HCT116 (cell line): Measurements from ENCODE around the gene HAPLN3. TPM values are rescaled to one million over a fixed set of nuclear protein-coding genes. Genes with fewer than 3 reads are reported as not detected.

Experiments used
- ATAC-seq: fragments of 200-7000 bp; cut with Tn5 transposase; 2 replicates; pipeline ENCODE4 v1.9.1; 2020; ENCODE audit warnings: mild to moderate bottlenecking, moderate library complexity
- BruUV-seq: library from RNA; stranded (reverse); fragments of 400-500 nt; replicated peaks from 2 replicates; lab custom pipeline; 2021; lab: Mats Ljungman, UMichigan
- CTCF ChIA-PET: fragments of 300-600 bp; sonication (Branson Sonifier 250); formaldehyde crosslinking; loops from one replicate; lab custom pipeline; 2021; ENCODE audit warnings: antibody characterized with exemption; lab: Charles Lee
- POLR2A ChIA-PET: fragments of 300-600, 350-600 bp; sonication (Branson Sonifier 250); formaldehyde crosslinking; loops from one replicate; lab custom pipeline; 2021; ENCODE audit warnings: antibody characterized with exemption; lab: Charles Lee
- RAD21 ChIA-PET, 2 experiments: fragments of 300-600 bp; sonication (Branson Sonifier 250); formaldehyde crosslinking; loops; one replicate each; lab custom pipeline; 2023; ENCODE audit warnings: low total read pairs in 2 of 2; ENCODE audit not compliant: uncharacterized antibody in 2 of 2, unreplicated experiment in 2 of 2, low non-redundant PET in 1 of 2; lab: Charles Lee
- DNase-seq: peaks from one replicate; pipeline ENCODE4 v3.0.0-alpha.2; 2010; ENCODE audit warnings: low read depth, low spot score
- H2AFZ ChIP-seq: fragments of 200-600 bp; shearing (Covaris generic), sonication (generic); 2 replicates; pipeline ENCODE4 v1.6.1; 2017; ENCODE audit warnings: low read depth, mixed run types, mixed read lengths, antibody characterized with exemption, low read length; ENCODE audit not compliant: poor library complexity, severe bottlenecking
- H3K27ac ChIP-seq: 2 replicates; pipeline ENCODE4 v1.5.1; 2012; ENCODE audit warnings: low read depth, low read length
- H3K27me3 ChIP-seq: fragments of 200-600 bp; sonication (generic); 2 replicates; pipeline ENCODE4 v1.6.1; 2016; ENCODE audit warnings: mixed run types, low read length, mixed read lengths; ENCODE audit not compliant: insufficient read depth
- H3K36me3 ChIP-seq, 2 experiments: fragments of 200-500 bp in 1 of 2; fragments of 200-600 bp in 1 of 2; sonication (Bioruptor generic) in 1 of 2; sonication (generic) in 1 of 2; 2 replicates each; pipeline versions ENCODE4 v1.5.1 to v1.6.1; 2014 to 2016; ENCODE audit warnings: low read length in 2 of 2, inconsistent platforms in 1 of 2, mixed read lengths in 1 of 2, mixed run types in 1 of 2; ENCODE audit not compliant: insufficient read depth in 2 of 2, control insufficient read depth in 1 of 2
- H3K4me1 ChIP-seq, 2 experiments: fragments of 200-600 bp in 1 of 2; sonication (generic) in 1 of 2; 2 replicates each; pipeline versions ENCODE4 v1.5.1 to v1.6.1; 2012 to 2017; ENCODE audit warnings: low read length in 2 of 2, inconsistent platforms in 1 of 2, mild to moderate bottlenecking in 1 of 2, mixed read lengths in 1 of 2, mixed run types in 1 of 2, moderate library complexity in 1 of 2; ENCODE audit not compliant: insufficient read depth in 2 of 2, control insufficient read depth in 1 of 2
- H3K4me2 ChIP-seq: fragments of 200-600 bp; sonication (generic); 2 replicates; pipeline ENCODE4 v1.6.1; 2017; ENCODE audit warnings: mixed run types, low read length, mixed read lengths
- H3K4me3 ChIP-seq, 2 experiments: fragments of 200-600 bp in 1 of 2; sonication (generic) in 1 of 2; replicated peaks in 1 of 2; 2 replicates each; pipeline ENCODE4 v1.5.1; 2011 to 2016; ENCODE audit warnings: low read length in 2 of 2, control low read depth in 1 of 2, low read depth in 1 of 2, mild to moderate bottlenecking in 1 of 2, mixed read lengths in 1 of 2, mixed run types in 1 of 2
- H3K79me2 ChIP-seq: fragments of 200-600 bp; sonication (generic); 2 replicates; pipeline ENCODE4 v1.6.1; 2017; ENCODE audit warnings: mild to moderate bottlenecking, mixed run types, low read length, moderate library complexity, mixed read lengths; ENCODE audit not compliant: insufficient read depth
- H3K9ac ChIP-seq: fragments of 200-600 bp; sonication (generic); 2 replicates; pipeline ENCODE4 v1.6.1; 2016; ENCODE audit warnings: low read length, mixed read lengths
- H3K9me2 ChIP-seq: fragments of 200-600 bp; sonication (generic), shearing (Covaris generic); 2 replicates; pipeline ENCODE4 v1.6.1; 2017; ENCODE audit warnings: mixed run types, mild to moderate bottlenecking, moderate library complexity; ENCODE audit not compliant: insufficient read depth
- H3K9me3 ChIP-seq, 2 experiments: fragments of 200-500 bp in 1 of 2; fragments of 200-600 bp in 1 of 2; sonication (Bioruptor generic) in 1 of 2; sonication (generic) in 1 of 2; 2 replicates each; pipeline ENCODE4 v1.6.1; 2014 to 2017; ENCODE audit warnings: low read length in 2 of 2, mixed read lengths in 2 of 2, inconsistent platforms in 1 of 2, low read depth in 1 of 2, mild to moderate bottlenecking in 1 of 2, mixed run types in 1 of 2, moderate library complexity in 1 of 2; ENCODE audit not compliant: control insufficient read depth in 1 of 2, insufficient read depth in 1 of 2
- H4K20me1 ChIP-seq: fragments of 200-600 bp; sonication (generic), shearing (Covaris generic); 2 replicates; pipeline ENCODE4 v1.6.1; 2017; ENCODE audit warnings: mixed run types, mild to moderate bottlenecking, moderate library complexity; ENCODE audit not compliant: insufficient read depth
- CBX3 ChIP-seq: IDR thresholded peaks from 2 replicates; pipeline ENCODE4 v1.6.1; 2012; ENCODE audit warnings: low read depth
- CEBPB ChIP-seq: IDR thresholded peaks from 2 replicates; pipeline ENCODE4 v1.6.1; 2012; ENCODE audit warnings: low read depth
- EGR1 ChIP-seq: IDR thresholded peaks from 2 replicates; pipeline ENCODE4 v1.6.1; 2012; ENCODE audit warnings: low read depth
- ELF1 ChIP-seq: IDR thresholded peaks from 2 replicates; pipeline ENCODE4 v1.6.1; 2012; ENCODE audit warnings: low read depth, borderline replicate concordance
- FOSL1 ChIP-seq: IDR thresholded peaks from 2 replicates; pipeline ENCODE4 v1.6.1; 2012; ENCODE audit warnings: low read depth
- JUND ChIP-seq: IDR thresholded peaks from 2 replicates; pipeline ENCODE4 v1.6.1; 2012
- POLR2A ChIP-seq: IDR thresholded peaks from 2 replicates; pipeline ENCODE4 v1.7.0; 2011; ENCODE audit warnings: borderline replicate concordance; ENCODE audit not compliant: insufficient read depth, insufficient read length; ENCODE audit errors: extremely low read depth
- POLR2AphosphoS5 ChIP-seq: IDR thresholded peaks from 2 replicates; pipeline ENCODE4 v1.6.1; 2011; ENCODE audit warnings: mild to moderate bottlenecking, low read depth, low read length, moderate library complexity
- SIN3A ChIP-seq: IDR thresholded peaks from 2 replicates; pipeline ENCODE4 v1.6.1; 2012; ENCODE audit warnings: low read depth
- YY1 ChIP-seq: IDR thresholded peaks from 2 replicates; pipeline ENCODE4 v1.6.1; 2011; ENCODE audit warnings: low read length, low read depth, moderate library complexity, mild to moderate bottlenecking; ENCODE audit not compliant: insufficient replicate concordance; ENCODE audit errors: extremely low read depth
- ZFX ChIP-seq: fragments of 450-650 bp; IDR thresholded peaks from 2 replicates; pipeline ENCODE4 v1.6.1; 2017
- intact Hi-C: fragments of 100-400 bp; cut with micrococcal nuclease; formaldehyde crosslinking; loops from 2 replicates; pipeline ENCODE4 v1.10.0; 2022
- total RNA-seq: library from RNA; stranded (reverse); gene quantifications from one replicate; pipeline ENCODE4 v1.2.1, GENCODE V29; 2021; ENCODE audit not compliant: unreplicated experiment
- TF ChIP-seq, protein P1 (sequence below): IDR thresholded peaks from 2 replicates; pipeline ENCODE4 v1.6.1; 2011; ENCODE audit warnings: mild to moderate bottlenecking, low read length, moderate library complexity; ENCODE audit not compliant: insufficient replicate concordance; ENCODE audit errors: extremely low read depth
- TF ChIP-seq, protein P2 (sequence below): IDR thresholded peaks from 2 replicates; pipeline ENCODE4 v1.6.1; 2012
- TF ChIP-seq, protein P3 (sequence below), 3 experiments: fragments of 200-600 bp in 1 of 3; sonication (generic) in 1 of 3; IDR thresholded peaks in 2 of 3; conservative IDR thresholded peaks in 1 of 3; 2 replicates each; pipeline ENCODE4 v1.5.1; 2012 to 2017; ENCODE audit warnings: low read depth in 2 of 3, low read length in 2 of 3, antibody characterized with exemption in 1 of 3, borderline replicate concordance in 1 of 3, control low read depth in 1 of 3, mild to moderate bottlenecking in 1 of 3, mixed read lengths in 1 of 3, mixed run types in 1 of 3, moderate library complexity in 1 of 3; ENCODE audit not compliant: insufficient read depth in 1 of 3
- TF ChIP-seq, protein P4 (sequence below): IDR thresholded peaks from 2 replicates; pipeline ENCODE4 v1.6.1; 2012

HAPLN3 gene
- total RNA-seq, 1 experiment from 2014 or later, result 10.9 TPM

DNA sequence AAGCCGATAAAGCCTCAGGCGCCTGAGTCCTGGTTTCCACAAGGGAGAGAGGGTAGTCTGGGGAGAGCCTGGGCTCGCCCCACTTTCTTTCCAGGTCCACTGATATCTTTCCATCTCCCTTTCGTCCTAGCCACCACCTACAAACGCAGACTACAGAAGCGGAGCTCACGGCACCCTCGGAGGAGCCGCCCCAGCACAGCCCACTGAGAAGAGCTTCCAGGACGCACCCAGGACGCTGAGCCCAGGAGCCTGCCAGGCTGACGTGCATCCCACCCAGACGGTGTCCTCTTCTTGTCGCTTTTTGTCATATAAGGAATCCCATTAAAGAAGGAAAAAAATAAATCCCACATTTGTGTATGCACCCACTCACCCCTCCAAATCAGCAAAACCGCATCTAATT is 21.1 kb downstream of the HAPLN3 start:
- TF ChIP-seq ELF1, result no peak
- TF ChIP-seq, protein P1, sequence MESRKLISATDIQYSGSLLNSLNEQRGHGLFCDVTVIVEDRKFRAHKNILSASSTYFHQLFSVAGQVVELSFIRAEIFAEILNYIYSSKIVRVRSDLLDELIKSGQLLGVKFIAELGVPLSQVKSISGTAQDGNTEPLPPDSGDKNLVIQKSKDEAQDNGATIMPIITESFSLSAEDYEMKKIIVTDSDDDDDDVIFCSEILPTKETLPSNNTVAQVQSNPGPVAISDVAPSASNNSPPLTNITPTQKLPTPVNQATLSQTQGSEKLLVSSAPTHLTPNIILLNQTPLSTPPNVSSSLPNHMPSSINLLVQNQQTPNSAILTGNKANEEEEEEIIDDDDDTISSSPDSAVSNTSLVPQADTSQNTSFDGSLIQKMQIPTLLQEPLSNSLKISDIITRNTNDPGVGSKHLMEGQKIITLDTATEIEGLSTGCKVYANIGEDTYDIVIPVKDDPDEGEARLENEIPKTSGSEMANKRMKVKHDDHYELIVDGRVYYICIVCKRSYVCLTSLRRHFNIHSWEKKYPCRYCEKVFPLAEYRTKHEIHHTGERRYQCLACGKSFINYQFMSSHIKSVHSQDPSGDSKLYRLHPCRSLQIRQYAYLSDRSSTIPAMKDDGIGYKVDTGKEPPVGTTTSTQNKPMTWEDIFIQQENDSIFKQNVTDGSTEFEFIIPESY, result no peak
- no peak for TF ChIP-seq CEBPB
- TF ChIP-seq YY1, result no peak
- TF ChIP-seq, protein P2, sequence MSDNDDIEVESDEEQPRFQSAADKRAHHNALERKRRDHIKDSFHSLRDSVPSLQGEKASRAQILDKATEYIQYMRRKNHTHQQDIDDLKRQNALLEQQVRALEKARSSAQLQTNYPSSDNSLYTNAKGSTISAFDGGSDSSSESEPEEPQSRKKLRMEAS, result no peak
- TF ChIP-seq CBX3, result no peak
- no peak for TF ChIP-seq POLR2AphosphoS5
- TF ChIP-seq, protein P3, sequence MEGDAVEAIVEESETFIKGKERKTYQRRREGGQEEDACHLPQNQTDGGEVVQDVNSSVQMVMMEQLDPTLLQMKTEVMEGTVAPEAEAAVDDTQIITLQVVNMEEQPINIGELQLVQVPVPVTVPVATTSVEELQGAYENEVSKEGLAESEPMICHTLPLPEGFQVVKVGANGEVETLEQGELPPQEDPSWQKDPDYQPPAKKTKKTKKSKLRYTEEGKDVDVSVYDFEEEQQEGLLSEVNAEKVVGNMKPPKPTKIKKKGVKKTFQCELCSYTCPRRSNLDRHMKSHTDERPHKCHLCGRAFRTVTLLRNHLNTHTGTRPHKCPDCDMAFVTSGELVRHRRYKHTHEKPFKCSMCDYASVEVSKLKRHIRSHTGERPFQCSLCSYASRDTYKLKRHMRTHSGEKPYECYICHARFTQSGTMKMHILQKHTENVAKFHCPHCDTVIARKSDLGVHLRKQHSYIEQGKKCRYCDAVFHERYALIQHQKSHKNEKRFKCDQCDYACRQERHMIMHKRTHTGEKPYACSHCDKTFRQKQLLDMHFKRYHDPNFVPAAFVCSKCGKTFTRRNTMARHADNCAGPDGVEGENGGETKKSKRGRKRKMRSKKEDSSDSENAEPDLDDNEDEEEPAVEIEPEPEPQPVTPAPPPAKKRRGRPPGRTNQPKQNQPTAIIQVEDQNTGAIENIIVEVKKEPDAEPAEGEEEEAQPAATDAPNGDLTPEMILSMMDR (IDR thresholded peaks at IDR 0.05 in 2 of 3, conservative IDR thresholded peaks at IDR 0.05 in 1 of 3; ENCODE audit: borderline replicate concordance in 1 of 3, insufficient read depth in 1 of 3, low read depth in 2 of 3, low read length in 2 of 3), result no peak
- TF ChIP-seq POLR2A, result no peak
- TF ChIP-seq EGR1, result no peak
- TF ChIP-seq SIN3A, result no peak
- no peak for TF ChIP-seq JUND
- TF ChIP-seq FOSL1, result no peak
- TF ChIP-seq, protein P4, sequence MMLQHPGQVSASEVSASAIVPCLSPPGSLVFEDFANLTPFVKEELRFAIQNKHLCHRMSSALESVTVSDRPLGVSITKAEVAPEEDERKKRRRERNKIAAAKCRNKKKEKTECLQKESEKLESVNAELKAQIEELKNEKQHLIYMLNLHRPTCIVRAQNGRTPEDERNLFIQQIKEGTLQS, result no peak
- TF ChIP-seq ZFX, result no peak
- H3K36me3 ChIP-seq, result no peaks in the 10 kb centered on the region
- H4K20me1 ChIP-seq, result no peaks in the 10 kb centered on the region
- H2AFZ ChIP-seq, result no peak overlapping the region
- intact Hi-C loops, result no loop called here
- no peak overlapping the region for H3K9ac ChIP-seq
- no peak overlapping the region for H3K4me3 ChIP-seq
- ATAC-seq (no peak), DNase-seq (no peak)
- no peak overlapping the region for H3K4me2 ChIP-seq
- H3K9me3 ChIP-seq, result no peaks in the 10 kb centered on the region
- H3K27ac ChIP-seq, result no peak overlapping the region
- ChIA-PET RAD21 (no interaction called here), CTCF (no interaction called here), POLR2A (interaction anchor here (0.7 kb wide), 1 partner anchor 327 kb away, joined by 3 read pairs; no protein-coding TSS in a partner anchor)
- H3K4me1 ChIP-seq, result peaks cover 0 to 3% of the 10 kb centered on the region in 2 experiments; a peak in 1 of 4 replicates
- no peaks in the 10 kb centered on the region; the same call in 1 of the 2 replicates for H3K27me3 ChIP-seq
- H3K9me2 ChIP-seq, result no peaks in the 10 kb centered on the region
- BruUV-seq, result no TSS peak
- no peaks in the 10 kb centered on the region for H3K79me2 ChIP-seq
